HL-60/S4 (cell line): Measurements from ENCODE around the gene DNAJB2.
"Not testable (repeated sequence)": the region's sequence is repeated elsewhere in the genome, so short reads cannot be mapped to it uniquely, and the experiment has no call there.

Experiments used
- in situ Hi-C: fragments of 300-500 bp; cut with MboI; formaldehyde crosslinking; loops from 2 replicates; pipeline ENCODE4 v1.14.3; 2022; ENCODE audit warnings: low sequenced_read_pairs

Gene DNAJB2

GRCh38 chr2:219296631-219297391 is 17.6 kb downstream of the DNAJB2 start:
- in situ Hi-C loops: loop anchor here (10.0 kb wide), 1 partner anchor 122 kb away; the partner anchor contains the start of genes CNPPD1, RETREG2 and SLC23A3

- in situ Hi-C loops: loop anchor here (10.0 kb wide), 1 partner anchor 123 kb away; the partner anchor contains the start of genes CNPPD1, RETREG2 and SLC23A3
Measured at GRCh38 chr2:219297766-219298456, 18.7 kb downstream of the DNAJB2 start.

GRCh38 chr2:219298759-219299371 is 19.7 kb downstream of the DNAJB2 start:
- in situ Hi-C loops: loop anchor here (10.0 kb wide), 1 partner anchor 124 kb away; the partner anchor contains the start of genes CNPPD1, RETREG2 and SLC23A3

- in situ Hi-C loops: loop anchor here (10.0 kb wide), 1 partner anchor 125 kb away; the partner anchor contains the start of genes CNPPD1, RETREG2 and SLC23A3
Measured at GRCh38 chr2:219299372-219299760, 20.2 kb downstream of the DNAJB2 start.

DNA sequence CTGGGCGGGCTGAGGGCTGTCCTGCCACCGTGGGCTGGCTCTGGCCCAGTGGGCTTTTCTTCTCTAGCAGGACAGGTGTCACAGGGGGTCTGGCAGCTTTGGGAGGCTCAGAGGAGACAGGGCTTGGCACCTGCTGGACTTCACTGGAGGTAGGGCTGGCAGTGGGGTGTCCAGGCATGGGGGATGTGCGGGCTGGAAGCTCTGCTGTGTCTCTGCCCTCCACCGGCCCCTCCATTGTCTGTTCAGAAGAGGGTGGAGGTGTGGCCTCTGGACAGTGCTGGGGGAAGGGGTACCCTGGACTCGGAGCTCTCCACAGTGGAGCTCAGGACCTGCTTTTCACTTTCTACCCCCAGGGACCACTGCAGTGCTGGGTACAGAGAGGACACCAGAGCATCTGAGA is 20.9 kb downstream of the DNAJB2 start:
- in situ Hi-C loops: loop anchor here (10.0 kb wide), 1 partner anchor 245 kb away; no protein-coding TSS in a partner anchor

DNA sequence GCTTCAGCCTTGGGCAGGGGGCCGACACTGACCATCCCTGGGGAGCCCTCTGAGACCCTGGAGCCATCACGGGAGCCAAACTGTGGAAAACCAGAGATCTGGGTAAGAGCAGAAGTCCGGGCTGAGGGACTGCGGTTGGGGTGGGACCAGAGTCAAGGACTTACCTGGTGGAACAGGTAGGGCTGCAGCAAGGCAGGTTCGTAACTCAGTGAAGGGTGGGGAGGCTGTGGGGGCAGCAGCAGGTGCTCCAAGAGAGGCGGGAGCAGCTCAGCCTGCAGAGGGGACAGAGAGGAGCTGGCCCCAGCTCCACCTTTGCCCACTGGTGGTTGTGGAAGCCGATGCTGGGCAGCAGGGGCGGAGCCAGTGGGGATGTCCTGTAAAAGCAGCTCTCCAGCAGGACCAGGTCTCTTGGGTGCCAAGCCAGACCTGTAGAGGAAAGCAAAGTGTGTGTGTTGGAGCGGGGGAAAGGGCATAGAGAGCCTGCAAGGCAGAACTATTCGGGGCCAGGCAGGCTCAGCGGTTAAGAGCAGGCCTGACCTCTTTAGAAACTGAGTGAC is 23.3 kb downstream of the DNAJB2 start:
- in situ Hi-C loops: loop anchor here (10.0 kb wide), 1 partner anchor 248 kb away; no protein-coding TSS in a partner anchor

DNA sequence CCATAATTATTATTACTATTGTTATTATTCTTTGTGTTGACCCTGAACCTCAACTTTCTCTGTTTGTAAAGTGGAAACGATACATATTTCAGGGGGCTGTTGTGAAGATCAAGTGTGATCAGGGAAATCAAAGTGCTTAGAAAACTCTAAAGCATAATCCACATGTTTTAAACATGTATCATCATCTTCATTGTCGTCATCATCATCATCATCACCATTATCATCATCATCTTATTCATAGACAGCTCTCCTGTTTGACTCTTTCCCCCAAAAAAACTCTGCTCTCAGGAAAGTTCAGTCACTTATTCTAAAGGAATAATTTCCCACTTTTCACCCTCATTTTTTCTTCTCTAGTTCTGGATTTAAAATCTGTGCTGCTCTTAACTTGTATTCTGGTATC is 25.1 kb downstream of the DNAJB2 start:
- in situ Hi-C loops: loop anchor here (10.0 kb wide), 1 partner anchor 249 kb away; no protein-coding TSS in a partner anchor

DNA sequence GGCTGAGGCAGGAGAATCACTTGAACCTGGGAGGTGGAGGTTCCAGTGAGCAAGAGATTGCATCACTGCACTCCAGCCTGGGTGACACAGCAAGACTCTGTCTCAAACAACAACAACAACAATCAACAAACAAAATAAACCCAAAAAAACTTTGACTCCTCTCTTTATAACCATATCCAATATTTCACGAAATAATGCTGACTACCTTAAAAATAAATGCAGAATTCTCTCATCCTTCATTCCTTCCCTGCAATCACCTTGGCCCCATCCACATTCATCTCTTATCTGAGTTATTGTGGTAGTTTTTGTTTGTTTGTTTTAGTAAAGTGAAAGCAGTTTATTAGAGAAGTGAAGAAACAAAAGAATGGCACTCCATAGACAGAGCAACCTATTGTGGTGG is 26.9 kb downstream of the DNAJB2 start:
- in situ Hi-C loops: loop anchor here (10.0 kb wide), 1 partner anchor 251 kb away; no protein-coding TSS in a partner anchor

DNA sequence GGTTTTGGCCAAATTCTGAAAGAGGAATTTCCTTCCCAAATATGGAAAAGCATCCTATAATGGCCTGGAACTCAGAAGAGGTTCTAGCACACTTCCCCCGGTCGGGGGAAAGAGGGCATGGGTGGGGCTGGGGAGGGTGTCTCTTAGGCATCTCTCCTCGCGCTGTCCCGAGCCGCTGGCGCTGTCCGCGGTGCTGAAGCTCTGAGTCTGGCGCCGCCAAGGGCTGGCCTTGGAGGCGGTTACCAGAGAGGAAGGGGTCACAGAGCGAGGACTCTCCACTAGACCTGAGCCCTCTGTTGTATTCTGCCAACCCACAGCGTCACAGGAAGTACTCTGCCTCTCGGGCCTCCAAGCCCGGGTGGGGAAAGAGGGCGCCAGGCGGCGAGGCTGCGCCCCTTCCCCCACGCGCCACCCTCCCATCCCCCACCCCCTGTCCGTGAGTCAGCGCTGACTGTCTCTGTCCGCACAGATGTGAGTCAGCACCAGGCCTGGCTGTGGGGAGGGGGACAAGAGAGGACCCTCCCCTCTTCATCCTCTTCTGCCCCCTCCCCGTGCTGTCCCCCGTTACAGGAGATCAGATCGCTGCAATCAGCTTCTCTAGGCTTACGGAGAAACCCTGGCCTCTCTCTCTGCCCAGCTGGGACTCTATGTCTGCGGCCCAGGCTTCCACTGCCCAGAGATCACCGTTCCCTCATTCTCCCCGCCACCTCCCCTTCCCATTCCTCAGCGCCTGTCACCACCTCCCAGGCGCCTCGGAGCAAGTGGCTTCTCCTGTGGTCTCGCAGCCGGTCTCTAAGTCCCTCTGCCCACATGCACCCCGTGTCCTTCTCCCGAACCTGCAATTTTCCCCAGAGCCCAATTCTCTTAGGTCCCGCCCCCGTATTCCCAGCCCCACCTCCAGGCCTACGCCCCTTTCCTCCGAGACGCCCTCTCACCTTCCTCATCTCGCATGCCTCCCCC is 29.3 kb downstream of the DNAJB2 start:
- in situ Hi-C loops: loop anchor here (10.0 kb wide), 1 partner anchor 254 kb away; no protein-coding TSS in a partner anchor

DNA sequence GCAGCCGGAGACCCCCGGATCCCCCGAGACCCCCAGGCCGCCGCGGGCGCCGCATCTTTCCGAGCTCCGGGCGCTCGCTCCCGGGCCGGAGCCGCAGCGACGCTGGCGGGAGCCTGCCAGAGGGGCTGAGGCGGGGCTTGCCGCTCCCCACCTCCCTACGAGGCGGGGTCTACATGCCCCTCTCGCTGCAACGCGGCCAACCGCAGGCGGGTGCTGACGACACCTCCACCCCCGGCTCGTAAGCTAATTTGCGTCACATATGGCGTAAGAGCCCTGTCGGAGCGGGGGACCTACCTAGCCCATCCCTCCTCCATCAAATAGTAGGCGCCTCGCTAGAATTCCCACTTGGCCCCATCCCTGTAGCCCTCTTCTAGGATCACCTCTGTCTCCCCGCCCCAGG is 30.1 kb downstream of the DNAJB2 start, which contains the start of gene PTPRN:
TSS of gene PTPRN (minus strand) at position 124 of the 400 bp plus-strand sequence. CDS start at position 55, 69 bp downstream.
- in situ Hi-C loops: loop anchor here (10.0 kb wide), 1 partner anchor 254 kb away; no protein-coding TSS in a partner anchor

GRCh38 chr2:219312683-219313263 is 33.6 kb downstream of the DNAJB2 start:
- in situ Hi-C loops: not testable (repeated sequence)

DNA sequence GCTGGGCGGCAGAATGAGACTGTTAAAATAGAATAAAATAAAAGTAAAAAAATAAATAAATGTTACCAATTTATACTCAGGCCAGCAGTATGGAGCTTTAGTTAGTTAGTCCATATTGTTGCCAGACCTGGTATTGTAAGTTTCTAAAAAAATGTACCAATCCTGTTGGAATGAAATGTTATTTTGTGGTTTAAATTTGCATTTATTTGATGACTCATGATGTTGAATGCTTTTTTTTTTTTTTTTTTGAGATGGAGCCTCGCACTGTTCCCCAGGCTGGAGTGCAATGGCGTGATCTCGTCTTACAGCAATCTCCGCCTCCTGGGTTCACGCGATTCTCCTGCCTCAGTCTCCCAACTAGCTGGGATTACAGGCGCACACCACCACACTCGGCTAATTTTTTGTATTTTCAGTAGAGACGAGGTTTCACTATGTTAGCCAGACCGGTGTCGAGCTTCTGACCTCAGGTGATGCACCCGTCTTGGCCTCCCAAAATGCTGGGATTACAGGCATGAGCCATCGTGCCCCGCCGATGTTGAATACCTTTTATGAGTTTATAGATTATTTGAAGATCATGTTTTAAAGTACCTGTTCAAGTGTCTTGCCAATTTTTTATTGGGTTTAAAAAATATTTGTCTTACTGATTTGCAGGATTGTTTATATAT is 35.8 kb downstream of the DNAJB2 start:
- in situ Hi-C loops: no loop called here

DNA sequence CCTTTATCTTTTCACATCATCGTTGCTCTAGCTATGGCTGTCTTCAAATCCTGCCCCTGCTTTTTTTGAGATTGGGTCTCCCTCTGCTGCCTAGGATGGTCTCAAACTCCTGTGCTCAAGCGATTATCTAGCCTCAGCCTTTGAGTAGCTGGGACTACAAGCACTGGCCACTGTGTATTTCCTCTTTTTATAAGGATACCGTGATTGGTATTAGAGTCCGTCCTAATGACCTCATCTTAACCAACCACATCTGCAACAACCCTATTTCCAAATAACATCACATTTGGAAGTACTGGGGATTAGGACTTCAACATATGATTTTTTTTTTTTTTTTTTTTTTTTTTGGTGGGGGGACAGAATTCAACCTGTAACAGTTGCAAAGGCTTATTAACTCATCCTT is 44.3 kb downstream of the DNAJB2 start:
- in situ Hi-C loops: no loop called here

DNA sequence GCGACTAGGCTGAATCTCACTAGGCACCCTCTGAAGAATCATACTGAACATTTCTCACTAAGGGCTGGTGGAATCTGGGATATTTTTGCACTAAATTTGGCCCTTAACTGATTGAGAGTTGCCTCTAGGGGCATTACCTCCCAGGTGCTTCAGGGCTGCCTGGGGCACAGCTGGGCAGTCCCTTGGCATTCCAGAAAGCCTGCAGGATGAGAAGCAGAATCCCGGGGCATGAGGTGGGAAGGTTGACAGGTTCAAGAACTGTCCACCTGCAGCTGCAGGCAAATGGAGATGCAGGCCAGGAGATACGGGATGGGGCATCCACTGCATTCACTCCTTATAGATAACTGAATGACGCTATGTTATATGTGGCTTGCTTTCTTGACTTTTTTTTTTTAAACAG is 46.0 kb downstream of the DNAJB2 start:
- in situ Hi-C loops: no loop called here

GRCh38 chr2:219325657-219326315 is 46.6 kb downstream of the DNAJB2 start:
- in situ Hi-C loops: no loop called here

DNA sequence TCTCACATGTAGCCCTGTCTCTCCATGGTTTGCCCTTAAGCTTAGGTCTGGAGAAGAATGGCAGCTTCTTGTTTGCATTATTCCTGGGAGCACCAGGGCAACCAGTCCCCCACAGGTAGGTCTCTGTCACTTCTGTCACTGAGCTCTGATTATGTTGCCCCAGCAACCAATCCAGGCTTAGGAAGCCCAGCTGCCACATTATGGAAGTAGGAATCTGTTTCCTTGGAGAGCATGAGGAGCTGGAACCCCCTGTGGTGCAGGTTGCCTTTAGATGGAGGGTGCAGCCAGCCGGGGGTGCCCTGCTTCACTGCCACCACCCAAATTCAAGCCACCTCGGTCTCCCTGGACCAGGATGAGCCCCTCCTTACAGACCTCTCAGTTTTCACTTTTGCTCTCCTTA is 48.6 kb downstream of the DNAJB2 start:
- in situ Hi-C loops: no loop called here

GRCh38 chr2:219331560-219332213 is 52.5 kb downstream of the DNAJB2 start:
- in situ Hi-C loops: no loop called here

DNA sequence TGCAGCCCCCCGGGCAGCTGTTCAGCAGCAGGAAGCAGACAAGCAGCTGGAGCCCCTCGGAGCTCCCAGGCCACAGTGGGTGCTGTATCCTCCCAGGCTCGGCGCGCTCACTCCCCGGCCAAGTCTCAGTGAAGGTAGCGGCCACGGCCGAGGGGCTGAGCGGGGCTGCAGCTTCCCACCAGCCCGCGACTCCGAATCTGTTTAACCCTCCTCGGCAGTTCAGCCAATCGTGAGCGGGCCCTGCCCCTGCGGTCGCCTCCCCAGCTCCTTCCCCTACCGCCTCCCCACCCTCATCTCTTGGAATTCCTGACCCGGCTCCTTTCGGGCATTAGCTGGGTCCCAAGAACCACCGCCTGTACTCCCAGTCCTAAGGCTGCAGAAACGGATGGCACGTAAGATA is 53.4 kb downstream of the DNAJB2 start, which contains the start of gene RESP18:
TSS of gene RESP18 (minus strand) at position 203 of the 400 bp plus-strand sequence.
- in situ Hi-C loops: no loop called here
